ENCODE results near the gene SNTB2. TPM values are rescaled to one million over a fixed set of nuclear protein-coding genes. Genes with fewer than 3 reads are reported as not detected.

Gene SNTB2
- total RNA-seq, 4 donors from 2014 or later: 35.8 to 81.6 (median 57.8) TPM

DNA sequence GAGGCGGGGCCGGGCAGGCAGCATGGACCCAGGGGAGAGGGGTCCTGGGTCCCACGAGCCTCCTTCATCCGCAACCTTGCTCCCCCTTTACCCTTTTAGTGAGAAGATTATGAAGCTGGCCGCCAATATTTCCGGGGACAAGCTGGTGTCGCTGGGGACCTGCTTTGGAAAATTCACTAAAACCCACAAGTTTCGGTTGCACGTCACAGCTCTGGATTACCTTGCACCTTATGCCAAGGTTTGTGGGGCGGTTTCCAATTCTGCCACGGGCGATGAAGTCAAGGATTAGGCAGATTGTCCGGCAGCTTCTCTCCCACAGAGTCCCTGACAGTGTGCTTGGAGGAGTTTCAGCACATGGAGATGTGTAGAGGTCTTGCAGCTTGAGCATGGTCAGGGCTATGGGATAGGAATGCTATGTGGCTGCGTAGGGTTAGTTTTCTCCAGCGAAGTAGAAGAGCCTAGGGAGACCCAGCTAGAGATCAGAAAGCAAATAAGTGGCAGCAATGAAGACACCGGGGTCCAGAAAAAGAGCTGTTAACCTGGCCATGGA is 153.2 kb downstream of the SNTB2 start:
- Histone ChIP-seq H3K36me3 (peaks cover 27% of the 10 kb centered on the region), H3K27ac (peak overlapping the region; percentile 92), H3K4me3 (peak overlapping the region; percentile 93), H3K27me3 (no peaks in the 10 kb centered on the region), H3K4me1 (peaks cover 36% of the 10 kb centered on the region), H3K9me3 (no peaks in the 10 kb centered on the region)
- TF ChIP-seq EP300 (IDR thresholded peaks at IDR 0.05): no peak
- TF ChIP-seq, protein P1, sequence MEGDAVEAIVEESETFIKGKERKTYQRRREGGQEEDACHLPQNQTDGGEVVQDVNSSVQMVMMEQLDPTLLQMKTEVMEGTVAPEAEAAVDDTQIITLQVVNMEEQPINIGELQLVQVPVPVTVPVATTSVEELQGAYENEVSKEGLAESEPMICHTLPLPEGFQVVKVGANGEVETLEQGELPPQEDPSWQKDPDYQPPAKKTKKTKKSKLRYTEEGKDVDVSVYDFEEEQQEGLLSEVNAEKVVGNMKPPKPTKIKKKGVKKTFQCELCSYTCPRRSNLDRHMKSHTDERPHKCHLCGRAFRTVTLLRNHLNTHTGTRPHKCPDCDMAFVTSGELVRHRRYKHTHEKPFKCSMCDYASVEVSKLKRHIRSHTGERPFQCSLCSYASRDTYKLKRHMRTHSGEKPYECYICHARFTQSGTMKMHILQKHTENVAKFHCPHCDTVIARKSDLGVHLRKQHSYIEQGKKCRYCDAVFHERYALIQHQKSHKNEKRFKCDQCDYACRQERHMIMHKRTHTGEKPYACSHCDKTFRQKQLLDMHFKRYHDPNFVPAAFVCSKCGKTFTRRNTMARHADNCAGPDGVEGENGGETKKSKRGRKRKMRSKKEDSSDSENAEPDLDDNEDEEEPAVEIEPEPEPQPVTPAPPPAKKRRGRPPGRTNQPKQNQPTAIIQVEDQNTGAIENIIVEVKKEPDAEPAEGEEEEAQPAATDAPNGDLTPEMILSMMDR (IDR thresholded peaks at IDR 0.05): no peak
- no peak for TF ChIP-seq POLR2AphosphoS5 (IDR thresholded peaks at IDR 0.05)
- no peak for TF ChIP-seq POLR2A (IDR thresholded peaks at IDR 0.05)
- DNase-seq (ENCODE audit: low spot score in 2 of 2): no peak
- WGBS: 9% methylated on average over 16 of the region's 16 CpGs

- Histone ChIP-seq H3K36me3 (peaks cover 14% of the 10 kb centered on the region), H3K27ac (no peak overlapping the region), H3K4me3 (no peak overlapping the region), H3K27me3 (no peaks in the 10 kb centered on the region), H3K4me1 (peaks cover 14% of the 10 kb centered on the region), H3K9me3 (no peaks in the 10 kb centered on the region)
- no peak for DNase-seq (ENCODE audit: low spot score in 2 of 2)
- TF ChIP-seq POLR2A (IDR thresholded peaks at IDR 0.05): no peak
- TF ChIP-seq, protein P1 (IDR thresholded peaks at IDR 0.05): no peak
- no peak for TF ChIP-seq POLR2AphosphoS5 (IDR thresholded peaks at IDR 0.05)
- TF ChIP-seq EP300 (IDR thresholded peaks at IDR 0.05): no peak
- WGBS: 92% methylated on average over 5 of the region's 5 CpGs
These were observed 157.2 kb downstream of the SNTB2 start for GRCh38 chr16:69344171-69344570.

GRCh38 chr16:69345923-69346322 is 159.0 kb downstream of the SNTB2 start:
- no peaks in the 10 kb centered on the region for H3K27me3 ChIP-seq
- no peak overlapping the region for H3K4me3 ChIP-seq
- peaks cover 6% of the 10 kb centered on the region for H3K4me1 ChIP-seq
- no peak overlapping the region for H3K27ac ChIP-seq
- TF ChIP-seq, protein P1 (IDR thresholded peaks at IDR 0.05): no peak
- TF ChIP-seq POLR2A (IDR thresholded peaks at IDR 0.05) (no peak), EP300 (IDR thresholded peaks at IDR 0.05) (no peak), POLR2AphosphoS5 (IDR thresholded peaks at IDR 0.05) (no peak)
- DNase-seq (ENCODE audit: low spot score in 2 of 2): no peak
- WGBS: 73% methylated on average over 4 of the region's 4 CpGs
- H3K9me3 ChIP-seq: no peaks in the 10 kb centered on the region
- peaks cover 21% of the 10 kb centered on the region for H3K36me3 ChIP-seq

- 86% methylated on average over 6 of the region's 6 CpGs for WGBS
- no peak for DNase-seq (ENCODE audit: low spot score in 2 of 2)
These were observed 159.7 kb downstream of the SNTB2 start for GRCh38 chr16:69346683-69347082.

DNA sequence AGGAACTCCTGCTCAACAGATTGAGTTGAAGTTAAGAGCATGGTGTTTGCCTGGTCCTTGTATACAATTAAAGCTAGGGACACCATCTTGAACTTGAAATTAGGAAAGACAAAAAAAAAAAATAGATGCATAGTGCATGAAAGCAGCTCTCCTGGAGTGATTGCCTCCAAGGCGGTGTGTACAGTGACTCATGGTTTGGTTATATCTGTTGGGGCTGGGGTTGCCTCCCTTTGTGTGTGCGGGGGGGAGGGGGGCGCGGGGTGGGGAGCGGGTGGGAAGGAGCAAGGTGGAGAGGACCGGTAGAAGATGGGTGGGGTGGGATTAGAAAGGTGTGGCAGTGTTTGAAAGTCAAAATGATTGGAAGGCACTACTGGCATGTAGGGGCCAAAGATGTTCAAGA is 161.3 kb downstream of the SNTB2 start:
- TF ChIP-seq POLR2A (IDR thresholded peaks at IDR 0.05): no peak
- no peak for TF ChIP-seq EP300 (IDR thresholded peaks at IDR 0.05)
- TF ChIP-seq, protein P1 (IDR thresholded peaks at IDR 0.05): no peak
- TF ChIP-seq POLR2AphosphoS5 (IDR thresholded peaks at IDR 0.05): no peak
- Histone ChIP-seq H3K36me3 (peaks cover 21% of the 10 kb centered on the region), H3K9me3 (no peaks in the 10 kb centered on the region), H3K4me3 (no peak overlapping the region), H3K27ac (no peak overlapping the region), H3K4me1 (no peaks in the 10 kb centered on the region), H3K27me3 (no peaks in the 10 kb centered on the region)
- DNase-seq (ENCODE audit: low spot score in 2 of 2): no peak
- 86% methylated on average over 6 of the region's 6 CpGs for WGBS

More at GRCh38 chr16:69346683-69347082, 159.7 kb downstream of the SNTB2 start:
- TF ChIP-seq POLR2AphosphoS5 (IDR thresholded peaks at IDR 0.05) (no peak), POLR2A (IDR thresholded peaks at IDR 0.05) (no peak), EP300 (IDR thresholded peaks at IDR 0.05) (no peak)
- TF ChIP-seq, protein P1 (IDR thresholded peaks at IDR 0.05): no peak
- Histone ChIP-seq H3K4me3 (no peak overlapping the region), H3K9me3 (no peaks in the 10 kb centered on the region), H3K27me3 (no peaks in the 10 kb centered on the region), H3K4me1 (no peaks in the 10 kb centered on the region), H3K36me3 (peaks cover 17% of the 10 kb centered on the region), H3K27ac (no peak overlapping the region)
